Measurements from ENCODE around the gene ISLR2.
"Not testable (repeated sequence)": the region's sequence is repeated elsewhere in the genome, so short reads cannot be mapped to it uniquely, and the experiment has no call there.

The ISLR2 gene

GRCh38 chr15:74156678-74157411 lies 26.5 kb downstream of the ISLR2 start:
- peak; percentile 21 for DNase-seq (ENCODE audit: low spot score)

- no peak for DNase-seq (ENCODE audit: low spot score)
These were observed 27.8 kb downstream of the ISLR2 start for GRCh38 chr15:74157868-74158827.

GRCh38 chr15:74158855-74159650 lies 28.7 kb downstream of the ISLR2 start:
- DNase-seq (ENCODE audit: low spot score), result no peak

- DNase-seq (ENCODE audit: low spot score), result no peak
These were observed 29.4 kb downstream of the ISLR2 start for GRCh38 chr15:74159773-74160172.

- DNase-seq (ENCODE audit: low spot score), result not testable (repeated sequence)
These were observed 30.0 kb downstream of the ISLR2 start for GRCh38 chr15:74160390-74160789.

GRCh38 chr15:74162195-74162536 lies 31.8 kb downstream of the ISLR2 start:
- not testable (repeated sequence) for DNase-seq (ENCODE audit: low spot score)

- DNase-seq (ENCODE audit: low spot score), result no peak
These were observed 35.1 kb downstream of the ISLR2 start for GRCh38 chr15:74165461-74165860.

- peak; percentile 18 for DNase-seq (ENCODE audit: low spot score)
These were observed 37.5 kb downstream of the ISLR2 start for GRCh38 chr15:74167891-74168331.

- no peak for DNase-seq (ENCODE audit: low spot score)
These were observed 38.3 kb downstream of the ISLR2 start for GRCh38 chr15:74168711-74169126.

- DNase-seq (ENCODE audit: low spot score), result no peak
These were observed 39.9 kb downstream of the ISLR2 start for GRCh38 chr15:74170071-74170844.

GRCh38 chr15:74170875-74171578 lies 40.6 kb downstream of the ISLR2 start:
- no peak for DNase-seq (ENCODE audit: low spot score)

- no peak for DNase-seq (ENCODE audit: low spot score)
These were observed 41.7 kb downstream of the ISLR2 start for GRCh38 chr15:74171965-74172541.

GRCh38 chr15:74172701-74173379 lies 42.5 kb downstream of the ISLR2 start:
- peak; percentile 46 for DNase-seq (ENCODE audit: low spot score)

GRCh38 chr15:74173380-74174218 lies 43.2 kb downstream of the ISLR2 start, which contains the start of gene ISLR:
TSS of gene ISLR (plus strand) at chr15:74173710. CDS start at chr15:74174859, 1,149 bp downstream.
- no peak for DNase-seq (ENCODE audit: low spot score)

- no peak for DNase-seq (ENCODE audit: low spot score)
These were observed 44.0 kb downstream of the ISLR2 start for GRCh38 chr15:74174219-74174957.

- no peak for DNase-seq (ENCODE audit: low spot score)
These were observed 44.5 kb downstream of the ISLR2 start for GRCh38 chr15:74174958-74175253.

- no peak for DNase-seq (ENCODE audit: low spot score)
These were observed 45.1 kb downstream of the ISLR2 start for GRCh38 chr15:74175271-74176191.
